Skin of body (tissue), 2 donors: Measurements from ENCODE around the gene L3HYPDH. TPM values are rescaled to one million over a fixed set of nuclear protein-coding genes. Genes with fewer than 3 reads are reported as not detected.

Source experiments
- DNase-seq: peaks from one replicate; lab custom pipeline; 2025; lab: John Stamatoyannopoulos, UW
- total RNA-seq: library from RNA; depleted of rRNA; stranded (reverse); fragments of >200 nt; gene quantifications from one replicate; pipeline ENCODE4 v1.2.3, GENCODE V29; 2014

L3HYPDH gene
- total RNA-seq, 1 donor from 2014 or later: 35.1 TPM

DNA sequence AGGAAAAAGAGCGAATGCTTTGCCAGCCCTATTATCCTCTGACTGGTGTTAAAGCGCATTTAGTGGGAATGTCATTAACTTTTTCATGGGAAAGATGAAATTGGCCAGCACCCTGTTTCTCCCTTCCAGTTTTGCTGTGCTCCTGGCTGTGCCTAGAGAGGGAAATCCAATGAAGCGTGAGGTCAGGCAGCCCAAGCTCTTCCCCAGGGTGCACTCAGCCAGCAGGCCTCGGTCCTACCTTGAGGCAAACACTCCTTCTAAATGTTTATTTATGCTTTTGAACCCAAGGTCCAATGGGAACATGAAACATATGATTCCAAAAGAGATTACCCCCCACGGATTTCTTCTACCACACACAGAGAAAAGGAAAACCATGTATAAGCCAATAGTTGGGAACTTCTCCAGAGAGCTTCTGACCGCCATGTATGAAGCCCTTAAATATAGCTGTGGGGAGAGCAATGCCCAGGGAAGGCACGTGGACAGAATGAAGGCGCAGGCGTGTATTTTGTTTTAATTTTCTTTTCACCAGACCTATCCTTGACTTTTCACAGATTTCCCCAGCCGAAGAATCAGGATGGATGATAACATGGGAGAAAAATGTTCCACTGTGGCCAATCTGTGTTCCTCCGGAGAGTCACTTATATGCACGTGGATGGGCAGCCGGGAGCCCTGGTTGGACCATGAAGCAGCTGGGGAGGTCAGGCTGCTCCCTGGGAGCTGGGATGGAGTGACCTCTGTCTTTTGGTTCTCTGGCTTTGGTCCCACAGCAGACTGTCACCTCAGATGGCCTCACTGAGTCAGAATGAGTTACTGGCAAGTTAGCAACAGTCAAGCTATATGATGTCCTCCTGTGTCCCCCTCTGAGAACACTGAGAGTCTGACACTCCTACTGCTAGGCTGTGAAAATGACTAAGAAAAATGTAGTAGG is 56.3 kb downstream of the L3HYPDH start:
- DNase-seq: no peak

DNA sequence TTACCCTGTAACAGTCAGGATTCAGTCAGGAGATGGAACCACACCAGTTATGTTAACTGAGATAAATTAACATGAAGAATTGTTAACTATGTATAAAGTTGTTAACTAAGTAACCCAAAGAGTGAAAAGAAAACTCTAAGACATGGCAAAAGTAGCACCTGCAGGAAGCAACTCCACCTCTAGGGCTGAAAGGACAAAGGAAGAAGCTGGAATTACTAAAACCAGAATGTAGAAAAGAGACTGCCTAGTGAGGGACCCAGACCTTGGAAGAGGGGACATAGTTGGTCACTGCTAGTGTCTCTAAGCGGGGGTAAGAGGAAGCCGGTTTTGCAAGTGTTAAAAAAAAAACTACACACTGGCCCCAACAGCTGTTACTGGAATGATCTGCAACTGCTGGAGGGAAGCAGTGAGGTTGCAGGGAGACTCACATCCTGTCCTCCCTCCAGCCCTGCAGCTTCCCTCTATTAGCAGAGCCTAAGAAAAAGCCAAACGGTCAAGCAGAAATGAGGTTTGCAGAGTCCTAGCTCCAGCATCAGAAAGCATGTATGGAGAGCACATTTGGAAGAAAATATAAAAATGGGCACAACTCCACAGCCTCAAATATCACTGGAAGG is 58.8 kb downstream of the L3HYPDH start:
- peak; percentile 47 for DNase-seq

DNA sequence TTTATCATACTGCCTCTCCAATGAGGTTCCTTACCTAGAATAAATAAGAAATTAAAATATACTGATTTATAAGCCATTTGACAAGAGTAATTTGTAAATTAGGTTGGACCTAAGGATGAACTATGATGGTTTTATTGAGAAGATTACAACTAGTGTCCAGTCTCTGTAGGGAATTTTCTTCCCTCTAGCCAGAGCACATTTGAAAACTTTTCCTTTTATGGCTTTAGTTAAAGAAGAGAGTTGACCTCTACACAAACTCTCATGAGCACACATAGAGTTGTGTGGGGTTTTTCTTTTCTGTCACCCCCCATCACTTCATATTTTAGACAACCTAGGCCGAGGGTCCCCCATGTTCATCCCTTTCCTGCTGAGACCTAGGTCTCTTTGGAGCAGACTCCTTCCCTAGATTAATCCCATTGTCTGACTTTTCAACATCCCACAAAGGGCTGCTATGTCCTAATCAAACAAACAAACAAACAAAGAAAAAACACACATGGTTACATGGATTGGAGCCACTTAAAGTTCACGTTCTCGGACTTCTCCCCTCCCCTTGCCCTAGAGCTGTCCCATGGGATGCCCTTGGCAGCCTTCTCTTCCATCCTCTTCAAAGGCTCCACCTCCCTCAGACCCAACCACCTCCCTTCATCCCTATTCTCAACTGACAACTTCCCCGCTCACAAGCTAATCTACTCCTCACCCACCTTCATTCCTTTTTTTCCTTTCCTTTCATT is 59.7 kb downstream of the L3HYPDH start:
- no peak for DNase-seq

Other genes with a start within 250 kb of the L3HYPDH start
- 3.2 TPM for gene GPR135, start 19.0 kb downstream of the L3HYPDH start, total RNA-seq
- 57.7 TPM for gene JKAMP, start 109 bp upstream of the L3HYPDH start, total RNA-seq
- gene CCDC175, start 92.4 kb upstream of the L3HYPDH start, total RNA-seq: not detected